Smooth muscle cell (in vitro differentiated cells): ENCODE results near the gene DRAM1. TPM values are rescaled to one million over a fixed set of nuclear protein-coding genes. Genes with fewer than 3 reads are reported as not detected.
"Not testable (repeated sequence)": the region's sequence is repeated elsewhere in the genome, so short reads cannot be mapped to it uniquely, and the experiment has no call there.

ENCODE experiments used
- DNase-seq: peaks from one replicate; lab custom pipeline; 2025; ENCODE audit not compliant: unreplicated experiment; lab: John Stamatoyannopoulos, UW
- H2AFZ ChIP-seq: fragments of 200-600 bp; sonication (generic); 2 replicates; pipeline ENCODE4 v1.6.0; 2016; ENCODE audit warnings: antibody characterized with exemption, low read depth, mild to moderate bottlenecking
- H3F3A ChIP-seq: fragments of 200-600 bp; sonication (generic); 2 replicates; pipeline ENCODE4 v1.6.0; 2017; ENCODE audit warnings: antibody characterized with exemption, low read depth
- H3K27ac ChIP-seq: fragments of 200-600 bp; sonication (generic); 2 replicates; pipeline ENCODE4 v1.5.1; 2016; ENCODE audit warnings: low read depth, mild to moderate bottlenecking
- H3K27me3 ChIP-seq: fragments of 200-600 bp; sonication (generic); 2 replicates; pipeline ENCODE4 v1.6.1; 2016; ENCODE audit warnings: low read depth, mild to moderate bottlenecking
- H3K36me3 ChIP-seq: fragments of 200-600 bp; sonication (generic); 2 replicates; pipeline ENCODE4 v1.5.1; 2016; ENCODE audit warnings: low read depth
- H3K4me1 ChIP-seq: fragments of 200-600 bp; sonication (generic); 2 replicates; pipeline ENCODE4 v1.5.1; 2016; ENCODE audit warnings: low read depth
- H3K4me2 ChIP-seq: fragments of 200-600 bp; sonication (generic); 2 replicates; pipeline ENCODE4 v1.6.0; 2016; ENCODE audit warnings: mild to moderate bottlenecking
- H3K4me3 ChIP-seq: fragments of 200-600 bp; sonication (generic); 2 replicates; pipeline ENCODE4 v1.5.1; 2016; ENCODE audit warnings: mild to moderate bottlenecking
- H3K79me2 ChIP-seq: fragments of 200-600 bp; sonication (generic); 2 replicates; pipeline ENCODE4 v1.6.0; 2016; ENCODE audit warnings: low read depth, mild to moderate bottlenecking
- H3K9ac ChIP-seq: fragments of 200-600 bp; sonication (generic); 2 replicates; pipeline ENCODE4 v1.6.0; 2016; ENCODE audit warnings: low read depth
- H3K9me3 ChIP-seq: fragments of 200-600 bp; sonication (generic); replicated peaks from 2 replicates; pipeline ENCODE4 v1.5.1; 2016; ENCODE audit warnings: low read depth
- H4K20me1 ChIP-seq: fragments of 200-600 bp; sonication (generic); 2 replicates; pipeline ENCODE4 v1.6.0; 2016; ENCODE audit warnings: low read depth
- CTCF ChIP-seq: fragments of 200-600 bp; sonication (generic); IDR thresholded peaks from 2 replicates; pipeline ENCODE4 v1.5.1; 2017; ENCODE audit warnings: borderline replicate concordance, mild to moderate bottlenecking, antibody characterized with exemption; ENCODE audit not compliant: insufficient read depth, poor library complexity, severe bottlenecking
- WGBS: methylation state at CpG from one replicate; pipeline ENCODE4 v1.1.7; 2016; ENCODE audit warnings: low lambda C conversion rate; 5-methylcytosine and 5-hydroxymethylcytosine counted together
- polyA plus RNA-seq: library from polyadenylated mRNA; unstranded; fragments of >200 nt; fragmentation: Nextera tagmentation; extraction: Ambion mirVana; gene quantifications from 2 replicates; pipeline ENCODE4 v1.2.1, GENCODE V29; 2016
- total RNA-seq: library from RNA; depleted of rRNA; stranded (reverse); fragments of >200 nt; gene quantifications from 2 replicates; pipeline ENCODE4 v1.2.3, GENCODE V29; 2014

DRAM1 gene
- total and polyA plus RNA-seq, 2 experiments from 2014 or later: 22.7 to 31.2 TPM

GRCh38 chr12:101863981-101864380, 13.4 kb upstream of the DRAM1 start:
- no peak for TF ChIP-seq CTCF
- H3K9me3 ChIP-seq: no peaks in the 10 kb centered on the region
- no peaks in the 10 kb centered on the region for H3K36me3 ChIP-seq
- H3K4me3 ChIP-seq: no peak overlapping the region
- no peak overlapping the region for H3K9ac ChIP-seq
- H3K4me2 ChIP-seq: no peak overlapping the region
- no peaks in the 10 kb centered on the region for H3K79me2 ChIP-seq
- no peak overlapping the region for H2AFZ ChIP-seq
- H3K4me1 ChIP-seq: no peaks in the 10 kb centered on the region
- no peaks in the 10 kb centered on the region for H4K20me1 ChIP-seq
- H3K27me3 ChIP-seq: no peaks in the 10 kb centered on the region
- no peaks in the 10 kb centered on the region for H3F3A ChIP-seq
- no peak for DNase-seq
- H3K27ac ChIP-seq: no peak overlapping the region

GRCh38 chr12:101866615-101867373, 10.6 kb upstream of the DRAM1 start:
- 70% methylated on average over 13 of the region's 13 CpGs for WGBS
- no peak overlapping the region for H3K27ac ChIP-seq
- DNase-seq: no peak
- H3K79me2 ChIP-seq: no peaks in the 10 kb centered on the region
- no peaks in the 10 kb centered on the region for H3K9me3 ChIP-seq
- H2AFZ ChIP-seq: no peak overlapping the region
- H3K36me3 ChIP-seq: no peaks in the 10 kb centered on the region
- H3K9ac ChIP-seq: no peak overlapping the region
- H3K4me3 ChIP-seq: no peak overlapping the region
- H3K4me2 ChIP-seq: no peak overlapping the region
- no peak for TF ChIP-seq CTCF
- no peaks in the 10 kb centered on the region for H4K20me1 ChIP-seq
- no peaks in the 10 kb centered on the region for H3F3A ChIP-seq
- no peaks in the 10 kb centered on the region for H3K4me1 ChIP-seq
- H3K27me3 ChIP-seq: no peaks in the 10 kb centered on the region

- not testable (repeated sequence) for H3K9ac ChIP-seq, H4K20me1 ChIP-seq, H3K36me3 ChIP-seq, H3K27me3 ChIP-seq, H3K4me2 ChIP-seq, H3K4me3 ChIP-seq, H2AFZ ChIP-seq, H3K27ac ChIP-seq, H3F3A ChIP-seq, H3K4me1 ChIP-seq, DNase-seq, H3K9me3 ChIP-seq, H3K79me2 ChIP-seq
- 95% methylated on average over 3 of the region's 3 CpGs for WGBS
These were observed 9.8 kb upstream of the DRAM1 start for GRCh38 chr12:101867619-101868018.

GRCh38 chr12:101870925-101871324, 6.5 kb upstream of the DRAM1 start:
- H2AFZ ChIP-seq: no peak overlapping the region
- H3K27ac ChIP-seq: no peak overlapping the region
- no peak for DNase-seq
- H3K4me1 ChIP-seq: no peaks in the 10 kb centered on the region
- no peaks in the 10 kb centered on the region for H3K36me3 ChIP-seq
- H3K27me3 ChIP-seq: no peaks in the 10 kb centered on the region
- no peak for TF ChIP-seq CTCF
- no peaks in the 10 kb centered on the region for H3K79me2 ChIP-seq
- no peak overlapping the region for H3K4me3 ChIP-seq
- no peak overlapping the region for H3K9ac ChIP-seq
- no peaks in the 10 kb centered on the region for H3F3A ChIP-seq
- no peaks in the 10 kb centered on the region for H4K20me1 ChIP-seq
- 100% methylated on average over 1 of the region's 1 CpG for WGBS
- H3K4me2 ChIP-seq: no peak overlapping the region
- H3K9me3 ChIP-seq: no peaks in the 10 kb centered on the region
